ENCODE results near the gene GPC6. TPM values are rescaled to one million over a fixed set of nuclear protein-coding genes. Genes with fewer than 3 reads are reported as not detected.

Gene GPC6
- total RNA-seq, 2 experiments from 2014 or later: not detected

- ChIA-PET POLR2A (no interaction called here), CTCF (ENCODE audit: unreplicated experiment) (no interaction called here)
- Histone ChIP-seq H3K9me2 (ENCODE audit: insufficient read depth, low read length) (no peaks in the 10 kb centered on the region), H3K36me3 (ENCODE audit: insufficient read depth, low read length) (no peaks in the 10 kb centered on the region), H3K27ac (ENCODE audit: low read depth, low read length, poor library complexity, severe bottlenecking) (no peak overlapping the region), H3K4me1 (ENCODE audit: insufficient read depth, low read length, poor library complexity, severe bottlenecking) (no peaks in the 10 kb centered on the region), H3K9me3 (ENCODE audit: low read length) (no peaks in the 10 kb centered on the region), H2AFZ (ENCODE audit: low read length) (no peak overlapping the region), H3K79me2 (ENCODE audit: insufficient read depth, low read depth, low read length) (no peaks in the 10 kb centered on the region), H3K4me3 (ENCODE audit: low read depth, low read length, poor library complexity, severe bottlenecking) (no peak overlapping the region), H4K20me1 (ENCODE audit: insufficient read depth, low read length) (no peaks in the 10 kb centered on the region), H3K4me2 (ENCODE audit: low read length) (no peak overlapping the region)
- BruUV-seq (replicated peaks): no TSS peak
- intact Hi-C loops (cut with micrococcal nuclease; ENCODE audit: unreplicated experiment): no loop called here
- DNase-seq (ENCODE audit: low spot score): no peak
- TF ChIP-seq EZH2phosphoT487 (IDR thresholded peaks at IDR 0.05; ENCODE audit: borderline replicate concordance, low read depth, low read length): no peak
- no peak for TF ChIP-seq CTCF (conservative IDR thresholded peaks at IDR 0.05; ENCODE audit: low read length)
Measured at GRCh38 chr13:93409816-93410215, 183.2 kb downstream of the GPC6 start.

- no peak for DNase-seq (ENCODE audit: low spot score)
- Histone ChIP-seq H4K20me1 (ENCODE audit: insufficient read depth, low read length) (no peaks in the 10 kb centered on the region), H3K79me2 (ENCODE audit: insufficient read depth, low read depth, low read length) (no peaks in the 10 kb centered on the region), H3K27ac (ENCODE audit: low read depth, low read length, poor library complexity, severe bottlenecking) (no peak overlapping the region), H3K36me3 (ENCODE audit: insufficient read depth, low read length) (no peaks in the 10 kb centered on the region), H3K4me1 (ENCODE audit: insufficient read depth, low read length, poor library complexity, severe bottlenecking) (no peaks in the 10 kb centered on the region), H3K9me2 (ENCODE audit: insufficient read depth, low read length) (no peaks in the 10 kb centered on the region), H2AFZ (ENCODE audit: low read length) (no peak overlapping the region), H3K4me3 (ENCODE audit: low read depth, low read length, poor library complexity, severe bottlenecking) (no peak overlapping the region), H3K4me2 (ENCODE audit: low read length) (no peak overlapping the region), H3K9me3 (ENCODE audit: low read length) (no peaks in the 10 kb centered on the region)
- intact Hi-C loops (cut with micrococcal nuclease; ENCODE audit: unreplicated experiment): no loop called here
- BruUV-seq (replicated peaks): no TSS peak
- CTCF ChIA-PET (ENCODE audit: unreplicated experiment): no interaction called here
- TF ChIP-seq EZH2phosphoT487 (IDR thresholded peaks at IDR 0.05; ENCODE audit: borderline replicate concordance, low read depth, low read length): no peak
- no peak for TF ChIP-seq CTCF (conservative IDR thresholded peaks at IDR 0.05; ENCODE audit: low read length)
- POLR2A ChIA-PET: no interaction called here
Measured at GRCh38 chr13:93411186-93411680, 184.6 kb downstream of the GPC6 start.

GRCh38 chr13:93412676-93413075 is 186.1 kb downstream of the GPC6 start:
- POLR2A ChIA-PET: no interaction called here
- Histone ChIP-seq H3K9me2 (ENCODE audit: insufficient read depth, low read length) (no peaks in the 10 kb centered on the region), H3K9me3 (ENCODE audit: low read length) (no peaks in the 10 kb centered on the region), H3K4me1 (ENCODE audit: insufficient read depth, low read length, poor library complexity, severe bottlenecking) (no peaks in the 10 kb centered on the region), H3K4me2 (ENCODE audit: low read length) (no peak overlapping the region), H4K20me1 (ENCODE audit: insufficient read depth, low read length) (no peaks in the 10 kb centered on the region), H3K36me3 (ENCODE audit: insufficient read depth, low read length) (no peaks in the 10 kb centered on the region), H3K4me3 (ENCODE audit: low read depth, low read length, poor library complexity, severe bottlenecking) (no peak overlapping the region), H3K27ac (ENCODE audit: low read depth, low read length, poor library complexity, severe bottlenecking) (no peak overlapping the region), H3K79me2 (ENCODE audit: insufficient read depth, low read depth, low read length) (no peaks in the 10 kb centered on the region), H2AFZ (ENCODE audit: low read length) (no peak overlapping the region)
- TF ChIP-seq EZH2phosphoT487 (IDR thresholded peaks at IDR 0.05; ENCODE audit: borderline replicate concordance, low read depth, low read length) (no peak), CTCF (conservative IDR thresholded peaks at IDR 0.05; ENCODE audit: low read length) (no peak)
- CTCF ChIA-PET (ENCODE audit: unreplicated experiment): no interaction called here
- intact Hi-C loops (cut with micrococcal nuclease; ENCODE audit: unreplicated experiment): no loop called here
- no TSS peak for BruUV-seq (replicated peaks)
- DNase-seq (ENCODE audit: low spot score): no peak

All from OCI-LY7 (cell line).